B cell (primary cell): ENCODE measurements around the gene PPP1R12C.

ENCODE experiments used
- EZH2 ChIP-seq: IDR thresholded peaks from 2 replicates; pipeline ENCODE4 v1.6.1; 2012; ENCODE audit warnings: borderline replicate concordance, low read depth, mild to moderate bottlenecking, moderate library complexity, low read length; ENCODE audit not compliant: insufficient read depth, poor library complexity, severe bottlenecking
- TF ChIP-seq, protein P1 (sequence below): fragments of 200-600 bp; IDR thresholded peaks from one replicate; pipeline ENCODE4 v1.8.0; 2022; ENCODE audit warnings: antibody characterized with exemption, mild to moderate bottlenecking

DNA sequence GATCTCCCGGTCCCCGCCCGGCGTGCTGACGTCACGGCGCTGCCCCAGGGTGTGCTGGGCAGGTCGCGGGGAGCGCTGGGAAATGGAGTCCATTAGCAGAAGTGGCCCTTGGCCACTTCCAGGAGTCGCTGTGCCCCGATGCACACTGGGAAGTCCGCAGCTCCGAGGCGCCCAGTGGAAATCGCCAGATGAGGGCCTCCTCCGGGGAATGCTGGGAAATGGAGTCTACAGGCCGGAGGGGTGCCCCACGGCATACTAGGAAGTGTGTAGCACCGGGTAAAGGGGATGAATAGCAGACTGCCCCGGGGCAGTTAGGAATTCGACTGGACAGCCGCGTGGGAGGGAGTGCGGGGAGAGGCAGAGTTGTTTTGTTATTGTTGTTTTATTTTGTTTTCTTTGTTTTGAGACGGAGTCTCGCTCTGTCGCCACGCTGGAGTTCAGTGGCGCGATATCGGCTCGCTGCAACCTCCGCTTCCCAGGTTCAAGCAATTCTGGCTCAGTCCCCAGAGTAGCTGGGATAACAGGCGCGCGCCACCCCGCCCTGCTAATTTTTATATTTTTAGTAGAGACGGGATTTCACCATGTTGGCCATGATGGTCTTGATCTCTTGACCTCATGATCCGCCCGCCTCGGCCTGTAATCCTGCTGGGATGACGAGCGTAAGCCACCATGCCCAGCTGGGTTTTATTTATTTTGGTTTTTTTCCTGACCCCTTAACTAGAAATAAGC lies 390 bp upstream of the PPP1R12C start:
- TF ChIP-seq, protein P1, sequence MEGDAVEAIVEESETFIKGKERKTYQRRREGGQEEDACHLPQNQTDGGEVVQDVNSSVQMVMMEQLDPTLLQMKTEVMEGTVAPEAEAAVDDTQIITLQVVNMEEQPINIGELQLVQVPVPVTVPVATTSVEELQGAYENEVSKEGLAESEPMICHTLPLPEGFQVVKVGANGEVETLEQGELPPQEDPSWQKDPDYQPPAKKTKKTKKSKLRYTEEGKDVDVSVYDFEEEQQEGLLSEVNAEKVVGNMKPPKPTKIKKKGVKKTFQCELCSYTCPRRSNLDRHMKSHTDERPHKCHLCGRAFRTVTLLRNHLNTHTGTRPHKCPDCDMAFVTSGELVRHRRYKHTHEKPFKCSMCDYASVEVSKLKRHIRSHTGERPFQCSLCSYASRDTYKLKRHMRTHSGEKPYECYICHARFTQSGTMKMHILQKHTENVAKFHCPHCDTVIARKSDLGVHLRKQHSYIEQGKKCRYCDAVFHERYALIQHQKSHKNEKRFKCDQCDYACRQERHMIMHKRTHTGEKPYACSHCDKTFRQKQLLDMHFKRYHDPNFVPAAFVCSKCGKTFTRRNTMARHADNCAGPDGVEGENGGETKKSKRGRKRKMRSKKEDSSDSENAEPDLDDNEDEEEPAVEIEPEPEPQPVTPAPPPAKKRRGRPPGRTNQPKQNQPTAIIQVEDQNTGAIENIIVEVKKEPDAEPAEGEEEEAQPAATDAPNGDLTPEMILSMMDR = no peak
- TF ChIP-seq EZH2 = no peak
